T follicular helper cell (primary cell): ENCODE data around the gene HIVEP1.

Experiments used
- DNase-seq: peaks from one replicate; pipeline ENCODE4 v3.0.0-alpha.2; 2020; ENCODE audit warnings: low read depth

HIVEP1 gene

GRCh38 chr6:12189661-12190060 is 177.5 kb downstream of the HIVEP1 start:
- no peak for DNase-seq

GRCh38 chr6:12190252-12190651 is 178.1 kb downstream of the HIVEP1 start:
- no peak for DNase-seq

GRCh38 chr6:12196326-12196936 is 184.3 kb downstream of the HIVEP1 start:
- DNase-seq, result no peak

GRCh38 chr6:12198851-12199250 is 186.7 kb downstream of the HIVEP1 start:
- no peak for DNase-seq

GRCh38 chr6:12200015-12200564 is 188.0 kb downstream of the HIVEP1 start:
- no peak for DNase-seq

- no peak for DNase-seq
Measured at GRCh38 chr6:12200761-12201160, 188.6 kb downstream of the HIVEP1 start.

- DNase-seq, result no peak
Measured at GRCh38 chr6:12203001-12203400, 190.9 kb downstream of the HIVEP1 start.

GRCh38 chr6:12208190-12208589 is 196.1 kb downstream of the HIVEP1 start:
- no peak for DNase-seq

- no peak for DNase-seq
Measured at GRCh38 chr6:12208673-12209072, 196.6 kb downstream of the HIVEP1 start.
